AG08395 (cell line): Measurements from ENCODE around the gene ADRA2C.

Experiments
- DNase-seq: peaks from one replicate; pipeline ENCODE4 v3.0.0; 2012; ENCODE audit warnings: mixed read lengths, low spot score

ADRA2C gene

DNA sequence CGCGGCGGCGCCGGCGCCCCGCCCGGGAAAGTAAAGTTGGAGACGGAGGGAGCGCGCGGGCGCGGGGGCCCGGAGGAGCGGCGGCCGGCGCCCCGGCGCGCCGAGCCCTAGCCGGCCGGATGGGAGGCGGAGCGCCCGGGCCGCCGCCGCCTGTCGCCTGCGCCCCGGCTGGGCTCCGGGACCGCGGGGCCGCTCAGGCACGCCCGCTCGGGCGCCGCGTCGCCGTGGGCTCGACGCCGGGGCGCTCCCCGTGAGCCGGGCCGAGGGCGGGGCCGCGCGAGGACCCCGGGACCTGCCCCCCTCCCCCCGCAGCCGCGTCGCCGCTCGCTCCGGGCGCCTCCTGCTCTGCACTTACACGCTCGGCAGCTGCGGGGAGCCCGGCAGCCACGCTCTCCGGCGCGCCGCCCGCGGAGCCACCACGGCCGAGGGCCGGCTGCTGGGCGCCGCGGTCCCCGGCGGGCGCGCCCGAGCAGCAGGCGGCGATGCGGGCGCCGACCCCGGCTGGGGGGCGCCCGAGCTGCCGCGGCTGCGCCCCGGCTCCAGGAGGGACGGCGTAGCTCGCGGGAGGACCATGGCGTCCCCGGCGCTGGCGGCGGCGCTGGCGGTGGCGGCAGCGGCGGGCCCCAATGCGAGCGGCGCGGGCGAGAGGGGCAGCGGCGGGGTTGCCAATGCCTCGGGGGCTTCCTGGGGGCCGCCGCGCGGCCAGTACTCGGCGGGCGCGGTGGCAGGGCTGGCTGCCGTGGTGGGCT is at the start of gene ADRA2C:
Gene ADRA2C (plus strand): TSS at position 350 of the 749 bp plus-strand sequence. CDS start 222 bp downstream, at position 572.
- DNase-seq, result peak; percentile 47

DNA sequence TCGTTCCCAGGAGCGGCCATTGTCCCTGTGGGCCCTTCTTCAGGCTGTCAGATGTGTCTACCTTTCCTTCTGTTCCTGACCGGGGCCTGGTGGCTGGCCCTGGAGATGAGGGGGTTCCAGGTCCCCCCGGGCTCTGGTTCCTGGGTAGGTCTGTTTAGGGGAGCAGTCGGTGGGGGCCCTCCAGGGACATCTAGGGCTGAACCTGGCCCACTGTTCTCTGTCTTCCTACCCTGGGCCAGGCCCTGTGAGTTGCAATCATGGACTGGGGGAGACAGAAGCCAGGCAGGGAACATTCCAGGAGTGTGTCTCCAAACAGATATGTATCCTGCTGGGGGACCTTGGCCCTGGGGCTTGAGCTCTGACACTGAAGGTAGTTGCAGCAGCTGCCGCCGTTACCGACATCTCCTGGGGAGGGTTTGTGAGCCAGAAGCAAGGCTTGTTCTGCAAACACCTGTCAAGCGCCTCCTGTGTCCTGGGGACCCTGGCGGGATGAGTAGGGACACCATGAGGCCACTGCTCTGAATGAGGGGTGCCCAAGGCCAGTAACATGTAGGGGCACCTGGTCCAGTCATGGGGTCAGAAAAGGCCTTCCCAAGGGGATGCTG is 49.5 kb upstream of the ADRA2C start:
- no peak for DNase-seq

DNA sequence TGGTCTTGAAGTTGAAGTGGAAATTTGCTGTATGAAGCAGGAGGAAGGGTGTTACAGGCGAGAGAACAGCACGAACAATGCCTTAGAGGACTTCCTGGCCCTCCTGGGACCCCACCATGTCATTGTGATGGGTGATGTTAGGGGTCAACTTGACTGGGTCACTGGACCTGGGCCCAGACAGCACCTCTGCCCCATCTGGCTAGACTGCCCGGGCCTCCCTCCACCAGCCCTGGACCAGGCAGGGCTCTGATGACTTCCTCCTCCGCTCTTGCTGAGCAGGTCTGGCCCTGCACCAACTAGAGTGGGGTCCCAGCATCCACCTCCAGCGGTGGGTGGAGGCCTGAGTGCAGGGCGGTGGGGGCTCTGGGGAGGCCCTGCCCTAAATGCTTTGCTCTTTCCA is 48.9 kb upstream of the ADRA2C start:
- no peak for DNase-seq

DNA sequence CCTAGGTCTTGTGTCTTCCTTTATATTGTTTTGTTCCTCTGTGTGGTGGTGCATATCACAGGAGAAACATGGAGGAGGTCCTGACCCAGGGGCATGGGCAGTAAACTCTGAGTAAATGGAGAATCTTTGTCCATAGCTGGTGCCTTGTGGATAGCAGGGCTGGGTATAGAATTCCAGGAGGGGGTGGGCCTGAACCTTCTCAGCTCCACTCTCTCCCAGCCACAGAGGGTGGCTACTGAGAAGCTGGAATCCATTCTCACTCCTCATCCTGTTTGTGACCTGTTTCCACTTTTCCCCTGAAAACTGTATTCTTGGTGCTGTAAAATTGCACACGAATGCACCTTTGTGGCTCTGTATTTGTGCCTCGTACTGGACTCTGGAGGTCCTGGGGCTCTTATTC is 47.7 kb upstream of the ADRA2C start:
- DNase-seq, result no peak

DNA sequence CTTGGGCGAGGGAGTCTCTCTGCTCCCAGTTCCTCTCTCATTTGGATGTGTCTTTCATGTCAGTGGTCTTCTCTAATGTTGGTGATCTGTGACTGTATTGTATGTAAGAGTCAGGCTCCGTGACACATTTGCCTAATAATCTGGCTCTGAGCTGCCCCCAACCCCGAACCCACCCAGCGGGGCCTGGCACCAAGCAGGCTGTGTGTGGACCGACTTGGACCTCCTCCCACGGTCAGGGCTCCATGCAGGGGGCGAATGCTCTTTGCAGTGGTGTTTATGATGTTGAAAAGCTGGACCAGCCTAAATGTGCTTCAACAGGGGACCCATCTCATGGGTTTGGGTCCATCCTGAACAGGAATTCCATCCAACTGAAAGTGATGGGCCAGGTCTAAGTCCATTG is 47.0 kb upstream of the ADRA2C start:
- DNase-seq, result no peak

DNA sequence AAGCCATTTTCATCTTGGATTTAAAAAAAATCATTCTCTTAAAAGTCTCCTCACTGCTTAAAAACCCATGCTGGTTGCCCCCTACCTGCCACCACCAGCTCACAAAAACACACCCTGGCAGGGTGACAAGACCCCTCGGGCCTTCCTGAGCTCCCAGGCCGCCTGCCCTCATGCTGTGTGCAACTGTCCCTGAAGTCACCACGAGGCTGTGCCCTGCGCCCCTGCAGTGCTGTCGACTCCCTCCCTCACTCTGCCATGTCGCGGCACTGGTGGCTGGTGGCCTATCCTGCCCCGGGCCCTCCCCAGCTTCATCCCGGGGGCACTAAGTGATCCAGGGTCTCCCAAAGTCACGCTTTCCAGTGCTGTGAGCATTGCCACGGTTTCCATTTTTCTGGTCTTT is 46.3 kb upstream of the ADRA2C start:
- DNase-seq, result no peak

DNA sequence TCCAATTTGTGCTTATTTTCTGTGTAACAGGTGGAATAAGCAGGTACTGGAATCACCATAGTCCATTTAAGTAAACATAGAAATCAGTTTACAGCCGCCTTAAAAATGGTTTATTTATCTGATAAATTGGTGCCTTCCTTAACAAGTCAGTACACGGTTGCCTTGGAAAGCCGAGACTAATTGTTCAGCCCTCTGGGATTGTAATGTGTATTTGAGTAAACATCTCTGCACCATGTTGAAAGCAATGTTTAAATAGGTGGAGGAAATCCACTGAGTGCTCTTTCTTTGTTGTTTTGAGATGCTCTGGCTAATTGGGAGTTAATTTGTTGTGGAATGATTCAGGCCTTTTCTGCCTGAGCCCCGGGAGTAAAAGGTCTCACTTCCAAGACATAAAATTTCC is 45.7 kb upstream of the ADRA2C start:
- no peak for DNase-seq

DNA sequence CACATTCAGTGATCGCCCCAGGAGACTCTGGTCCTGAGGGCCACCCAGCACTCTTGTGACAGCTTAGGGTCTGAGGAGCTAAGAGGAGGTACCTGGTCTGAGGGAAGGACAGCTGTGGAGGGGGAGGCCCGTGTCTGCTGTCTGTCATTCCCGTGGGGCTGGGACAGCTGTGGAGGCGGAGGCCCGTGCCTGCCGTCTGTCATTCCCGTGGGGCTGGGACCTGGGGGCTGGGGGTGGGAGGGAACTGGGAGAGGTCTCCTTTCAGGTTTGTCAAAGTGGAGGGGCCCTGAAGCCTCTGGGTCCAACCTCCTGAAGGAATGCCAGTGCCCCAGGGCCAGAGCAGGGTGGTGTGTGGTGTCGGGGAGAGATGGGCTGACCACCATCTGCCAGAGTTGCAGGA is 45.0 kb upstream of the ADRA2C start:
- no peak for DNase-seq

DNA sequence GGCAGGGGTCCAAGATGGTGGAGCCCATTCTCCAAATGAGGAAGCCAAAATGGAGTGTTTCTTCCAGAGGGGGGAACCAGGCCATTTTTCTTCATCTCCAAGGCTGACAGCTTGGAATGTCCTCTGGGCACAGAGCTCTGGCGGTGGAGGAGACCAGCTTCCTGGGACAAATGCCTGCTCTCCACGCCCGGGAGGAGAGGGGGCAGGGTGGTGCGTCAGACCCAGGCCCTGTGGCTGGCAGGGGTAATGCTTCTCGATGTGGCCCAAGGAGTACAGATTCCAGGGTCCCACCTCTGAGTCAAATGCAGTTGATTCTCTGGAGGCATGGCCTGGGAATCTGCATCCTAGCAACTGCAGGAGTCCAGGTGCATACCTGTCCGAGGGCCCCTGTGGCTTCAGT is 44.6 kb upstream of the ADRA2C start:
- no peak for DNase-seq

DNA sequence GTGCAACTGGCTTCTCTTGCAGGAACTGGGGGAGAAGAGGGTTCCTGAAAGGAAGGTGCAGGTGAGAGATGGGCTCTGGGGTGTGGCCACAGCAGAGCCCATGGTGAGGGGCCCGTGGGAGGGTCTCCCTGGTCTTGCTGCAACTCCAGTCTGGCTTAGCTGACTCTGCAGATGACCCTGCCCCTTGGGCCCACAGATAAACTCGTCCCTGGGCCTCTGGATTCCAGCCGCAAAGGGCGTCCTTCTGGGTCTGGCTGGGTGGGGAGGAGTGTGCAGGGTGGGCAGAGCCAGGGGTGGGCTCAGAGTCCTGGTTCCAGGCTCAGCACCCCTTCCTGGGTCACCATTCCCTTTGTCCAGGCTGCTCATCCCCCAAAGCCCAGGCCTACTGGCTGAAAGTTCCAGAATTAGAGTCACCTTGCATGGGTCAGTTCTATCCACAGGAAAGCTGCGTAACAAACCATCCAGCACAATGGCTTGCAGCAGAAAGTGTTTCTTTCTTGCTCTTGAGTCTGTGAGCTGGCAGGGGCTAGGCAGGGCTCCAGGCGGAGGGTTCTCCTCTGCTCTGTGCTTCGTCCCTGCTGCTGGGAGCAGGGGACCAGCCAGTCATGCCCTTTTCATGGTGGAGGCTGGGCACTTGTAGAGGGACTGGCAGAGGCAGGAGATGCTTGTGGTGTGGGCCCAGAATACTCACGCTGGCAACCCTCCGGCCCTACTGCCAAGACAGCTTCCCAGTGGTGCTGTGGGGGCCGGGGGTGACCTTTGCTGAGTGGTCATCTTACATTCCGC is 43.5 kb upstream of the ADRA2C start:
- no peak for DNase-seq

DNA sequence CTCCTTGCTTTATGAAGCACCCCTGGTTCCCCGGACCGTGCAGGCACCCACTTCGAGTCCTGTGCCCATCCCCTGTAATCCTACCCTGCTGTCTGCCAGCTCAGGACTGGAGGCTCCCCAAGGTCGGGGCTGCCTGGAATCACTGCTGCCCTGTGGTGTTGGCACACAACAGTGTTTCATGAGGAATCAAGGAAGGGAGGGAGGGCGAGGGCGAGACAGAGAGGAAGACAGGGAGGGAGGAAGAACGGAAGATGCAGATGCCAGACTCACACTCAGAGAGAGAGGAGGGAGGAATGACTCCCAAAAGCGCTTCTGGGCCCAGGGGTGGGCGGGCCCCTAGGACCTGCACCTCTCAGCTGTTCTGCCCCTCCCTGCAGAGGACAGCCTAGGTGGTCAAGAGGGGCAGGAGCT is 42.9 kb upstream of the ADRA2C start:
- DNase-seq, result no peak

DNA sequence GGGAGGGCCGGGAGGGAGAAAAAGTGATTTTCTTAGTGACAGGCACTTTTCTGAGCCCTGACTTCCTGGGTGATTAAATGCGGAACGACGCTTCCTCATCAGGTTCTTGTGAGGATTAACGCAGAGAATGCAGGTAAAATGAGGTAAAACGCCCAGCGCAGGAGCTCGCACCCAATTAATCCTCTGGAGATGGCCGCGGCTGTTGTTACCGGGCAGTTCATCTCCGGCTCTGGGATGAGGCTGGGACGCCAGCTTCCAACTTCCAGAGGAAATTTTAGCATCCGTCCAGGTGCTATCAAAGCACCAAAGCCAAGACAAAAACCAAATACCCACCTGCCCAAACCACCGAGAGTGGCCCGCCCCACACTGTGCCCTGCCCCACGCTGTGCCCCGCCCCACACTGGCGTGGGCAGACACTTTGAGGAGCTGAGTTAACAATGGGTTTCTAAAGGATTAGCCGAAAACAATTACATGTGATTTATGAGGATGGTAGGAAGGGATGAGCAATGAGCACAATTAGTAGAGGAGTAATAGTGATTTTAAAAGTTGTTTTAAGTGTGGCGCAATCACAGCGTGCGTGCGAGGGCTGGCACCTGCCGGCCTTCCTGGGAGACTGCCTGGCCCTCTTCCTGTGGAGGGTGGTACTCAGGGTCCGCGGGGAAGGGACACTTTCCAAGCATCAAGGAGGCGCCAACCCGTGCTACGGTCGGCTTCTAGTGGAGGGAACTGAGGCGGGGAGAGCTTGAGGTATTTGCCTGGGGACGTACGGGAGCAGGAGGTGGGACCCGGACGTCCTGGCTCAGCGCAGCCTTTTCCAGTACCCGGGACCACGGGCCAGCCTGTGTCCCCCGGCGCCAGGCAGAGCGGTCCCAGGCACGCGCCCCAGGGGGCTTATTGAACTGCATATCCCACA is 41.6 kb upstream of the ADRA2C start:
- no peak for DNase-seq

DNA sequence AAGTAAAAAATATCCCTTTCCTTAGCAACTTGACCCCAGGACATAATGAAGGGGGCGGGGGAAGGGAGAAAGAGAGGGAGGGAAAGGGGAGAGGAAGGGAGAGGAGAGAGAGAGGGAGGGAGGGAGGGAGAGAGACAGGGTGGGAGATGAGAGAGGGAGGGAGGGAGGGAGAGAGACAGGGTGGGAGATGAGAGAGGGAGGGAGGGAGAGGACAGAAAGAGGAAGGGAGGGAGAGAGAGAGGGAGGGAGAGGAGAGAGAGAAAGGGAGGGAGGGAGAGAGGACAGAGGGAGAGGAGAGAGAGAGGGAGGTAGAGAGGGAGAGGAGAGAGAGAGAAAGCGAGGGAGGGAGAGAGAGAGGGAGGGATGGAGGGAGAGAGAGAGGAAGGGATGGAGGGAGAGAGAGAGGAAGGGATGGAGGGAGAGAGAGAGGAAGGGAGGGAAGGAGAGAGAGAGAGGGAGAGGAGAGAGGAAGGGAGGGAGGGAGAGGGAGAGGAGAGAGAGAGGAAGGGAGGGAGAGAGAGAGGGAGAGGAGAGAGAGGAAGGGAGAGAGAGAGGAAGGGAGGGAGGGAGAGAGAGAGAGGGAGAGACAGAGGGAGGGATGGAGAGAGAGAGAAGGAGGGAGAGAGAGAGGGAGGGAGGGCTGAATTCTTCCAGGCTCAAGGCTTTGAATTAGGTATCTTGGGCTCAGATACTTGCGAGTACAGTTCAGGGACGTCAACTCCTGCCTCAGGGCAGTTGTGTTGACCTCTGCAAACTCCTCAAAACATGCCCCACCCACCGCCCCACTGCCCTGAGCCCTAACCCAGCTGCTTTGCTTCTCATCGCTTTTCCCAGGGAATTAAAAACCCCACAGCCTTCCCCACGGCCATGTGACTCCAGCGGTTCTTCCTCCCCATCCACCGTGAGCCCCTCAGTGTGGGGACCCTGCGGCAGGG is 40.0 kb upstream of the ADRA2C start:
- no peak for DNase-seq

DNA sequence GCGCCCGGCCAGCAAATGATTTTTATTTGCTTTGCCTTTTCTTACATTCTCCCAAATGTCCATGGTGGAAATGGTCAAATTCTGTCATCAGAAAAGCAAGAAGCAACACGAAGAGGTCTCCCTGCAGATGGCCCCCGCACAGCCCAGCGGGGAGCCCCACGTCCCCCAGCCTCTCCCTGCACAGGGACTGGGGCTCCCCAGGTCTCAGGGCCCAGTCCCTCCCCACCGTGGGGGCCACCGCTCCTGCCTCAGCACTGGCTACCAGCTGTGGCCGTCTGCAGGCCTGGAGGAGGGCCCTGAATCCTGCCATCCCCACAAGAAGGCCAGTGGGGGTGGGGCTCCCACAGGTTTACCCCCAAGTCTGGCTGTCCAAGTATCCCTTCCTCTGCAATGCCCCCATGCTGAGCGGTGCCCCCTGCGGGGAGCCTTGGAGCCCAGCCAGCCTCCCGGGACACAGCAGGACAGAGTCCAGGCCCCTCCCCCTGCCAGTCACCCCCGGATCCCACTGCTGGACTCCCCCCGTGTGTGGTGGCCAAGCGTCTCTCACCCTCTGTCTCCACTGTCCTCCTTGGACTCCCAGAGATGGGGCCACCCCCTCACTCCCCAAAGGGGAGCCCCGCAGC is 38.2 kb upstream of the ADRA2C start:
- DNase-seq, result no peak

DNA sequence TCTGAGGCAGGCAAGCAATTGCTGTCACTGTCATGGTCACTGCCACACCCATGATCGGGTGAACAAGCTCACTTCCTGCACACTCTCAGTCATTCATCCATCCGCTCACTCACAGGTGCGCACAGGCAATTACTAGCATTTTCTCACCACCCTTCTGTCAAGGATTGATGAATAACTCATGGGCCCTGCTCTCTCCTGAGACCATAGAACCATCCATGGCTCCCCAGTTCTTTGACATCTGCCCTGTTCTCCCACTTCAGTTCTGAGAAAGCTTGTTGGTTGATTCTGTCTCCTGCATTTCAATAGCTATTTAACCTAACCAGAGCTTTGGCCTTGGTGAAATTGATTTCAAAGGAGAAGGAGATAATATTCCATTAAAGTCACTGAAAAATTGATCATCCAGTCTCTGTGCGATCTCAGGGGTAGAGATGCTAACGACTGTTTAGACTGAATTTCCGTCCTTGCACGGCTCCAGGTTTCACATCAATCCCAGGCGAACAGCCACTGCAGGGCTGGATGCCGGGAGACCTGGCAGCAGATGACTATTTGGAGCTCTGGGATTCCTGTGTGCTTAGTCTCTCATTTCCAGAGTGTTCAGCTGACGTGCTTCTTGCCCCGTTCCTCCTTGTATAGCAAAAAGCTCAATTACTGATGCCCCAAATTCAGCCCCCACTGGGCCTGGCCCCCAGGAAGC is 36.9 kb upstream of the ADRA2C start:
- DNase-seq, result peak; percentile 86

DNA sequence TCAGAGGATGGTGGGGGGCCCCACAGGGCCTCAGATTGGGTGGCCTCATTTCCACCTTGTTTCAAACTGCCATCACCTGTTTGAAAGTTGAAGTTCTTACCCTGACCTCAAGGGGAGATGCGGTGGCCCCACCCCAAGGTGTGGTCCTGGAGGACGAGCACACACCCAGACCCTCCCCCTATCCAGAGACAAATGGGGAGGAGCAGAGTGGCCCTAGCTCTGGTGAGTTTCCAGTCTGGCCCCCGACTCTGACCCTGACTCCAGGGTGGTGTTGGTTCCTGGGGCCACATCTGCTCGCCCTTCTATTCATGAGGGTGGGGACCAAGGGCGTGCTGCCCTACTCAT is 36.3 kb upstream of the ADRA2C start:
- no peak for DNase-seq

DNA sequence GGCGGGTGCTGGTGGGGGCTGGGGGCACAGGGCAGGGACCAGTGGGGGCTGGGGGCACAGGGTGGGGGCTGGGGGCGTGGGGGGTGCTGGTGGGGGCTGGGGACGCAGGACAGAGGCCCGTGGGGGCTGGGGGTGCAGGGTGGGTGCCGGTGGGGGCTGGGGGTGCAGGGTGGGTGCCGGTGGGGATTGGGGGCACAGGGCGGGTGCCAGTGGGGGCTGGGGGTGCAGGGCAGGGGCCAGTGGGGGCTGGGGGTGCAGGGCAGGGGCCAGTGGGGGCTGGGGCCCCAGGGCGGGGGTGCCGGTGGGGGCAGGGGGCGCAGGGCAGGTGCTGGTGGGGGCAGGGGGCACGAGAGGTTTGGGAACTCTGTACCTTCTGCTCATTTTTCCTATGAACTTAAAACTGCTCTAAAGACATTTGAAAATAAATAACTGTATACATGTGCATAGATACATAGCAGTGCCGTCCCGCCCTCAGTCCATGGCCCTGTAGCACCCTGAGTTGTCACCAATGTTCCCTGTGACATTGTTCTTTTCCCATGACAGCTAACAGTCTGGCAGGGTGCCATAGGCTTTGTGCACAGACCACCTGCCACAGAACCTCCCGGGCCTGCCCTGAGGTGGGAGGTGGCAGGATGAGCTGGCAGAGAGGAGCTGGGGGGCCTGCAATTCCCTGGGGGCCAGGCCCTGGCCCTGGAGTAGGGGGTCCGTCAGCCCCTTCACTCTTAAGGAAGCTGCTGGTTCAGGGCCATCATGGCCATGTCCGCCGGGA is 35.6 kb upstream of the ADRA2C start:
- no peak for DNase-seq

DNA sequence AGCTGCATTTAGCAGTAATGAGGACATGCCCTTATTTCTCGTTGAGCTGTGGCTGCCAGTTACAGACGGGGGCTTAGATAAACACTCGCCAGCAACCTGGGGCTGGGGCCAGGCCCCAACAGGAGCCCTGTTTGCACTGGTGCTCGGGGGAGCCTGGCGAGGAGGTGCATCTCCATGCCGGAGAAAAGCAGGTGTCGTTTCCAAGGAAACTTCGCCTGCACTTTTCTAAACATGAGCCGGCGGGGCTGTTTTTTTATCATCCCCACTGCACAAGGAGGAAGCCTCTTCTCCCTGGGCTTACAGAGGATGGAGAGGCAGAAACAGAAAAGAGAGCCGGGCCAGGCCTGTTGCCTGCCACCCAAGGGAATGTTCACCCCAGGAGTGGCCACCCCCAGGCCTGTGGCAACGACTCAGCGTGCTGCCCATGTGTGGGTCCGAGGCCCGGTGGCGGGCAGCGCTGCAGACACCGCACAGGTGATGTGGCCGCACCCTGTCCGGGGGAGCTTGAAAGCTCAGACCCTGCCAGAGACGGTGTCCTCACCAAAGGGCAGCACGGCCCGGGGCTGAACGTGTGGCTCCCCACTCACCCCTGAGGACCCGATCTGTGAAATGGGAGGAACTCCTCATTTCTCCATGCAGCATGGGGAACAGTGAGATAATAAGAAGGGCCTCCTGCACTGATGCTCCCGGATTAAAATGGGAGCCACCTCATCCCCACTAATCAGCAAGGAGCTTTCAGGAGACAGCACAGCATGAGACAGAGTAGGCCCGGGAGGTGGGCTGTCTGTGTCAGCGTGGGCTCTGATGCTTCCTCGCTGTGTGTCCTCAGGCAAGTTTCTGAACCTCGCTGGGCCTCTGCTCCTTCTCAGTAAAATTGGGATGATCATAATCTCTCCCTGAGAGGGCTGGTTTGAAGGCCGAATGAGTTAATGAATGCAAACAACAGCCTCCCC is 33.8 kb upstream of the ADRA2C start:
- no peak for DNase-seq
